ENCODE measurements around the gene SPINT2. TPM values are rescaled to one million over a fixed set of nuclear protein-coding genes. Genes with fewer than 3 reads are reported as not detected.

Gene SPINT2
- total RNA-seq, 2 donors from 2014 or later: 349 to 932 TPM

DNA sequence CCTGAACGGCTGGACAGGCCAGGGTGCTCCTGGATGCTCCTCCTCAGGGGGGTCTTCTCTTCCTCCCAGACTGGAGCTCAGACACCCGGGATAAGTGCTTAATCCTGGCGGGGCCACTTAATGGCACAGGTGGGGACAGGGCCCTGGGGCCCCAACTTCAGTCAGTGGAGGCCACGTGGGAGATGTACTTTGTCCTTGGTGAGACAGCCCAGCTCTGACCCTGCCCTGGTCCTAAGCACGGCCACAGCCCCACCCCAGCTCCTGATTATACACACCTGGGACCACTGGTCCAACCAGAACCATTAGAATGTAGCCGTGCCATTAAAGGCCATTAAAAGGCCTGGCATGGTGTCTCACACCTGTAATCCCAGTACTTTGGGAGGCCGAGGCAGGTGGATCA lies 16.0 kb upstream of the SPINT2 start:
- Histone ChIP-seq H3K4me3 (no peak overlapping the region), H3K27me3 (replicated peaks; ENCODE audit: insufficient read depth) (no peaks in the 10 kb centered on the region), H3K27ac (no peak overlapping the region), H3K4me1 (replicated peaks) (no peaks in the 10 kb centered on the region), H3K36me3 (no peaks in the 10 kb centered on the region), H3K9me3 (no peaks in the 10 kb centered on the region)
- TF ChIP-seq CTCF (IDR thresholded peaks at IDR 0.05) (no peak), POLR2A (IDR thresholded peaks at IDR 0.05) (no peak), POLR2AphosphoS5 (IDR thresholded peaks at IDR 0.05) (no peak)
- no peak for DNase-seq (ENCODE audit: low spot score)
- 89% methylated on average over 6 of the region's 7 CpGs for WGBS
- intact Hi-C loops (cut with DNase I): no loop called here

DNA sequence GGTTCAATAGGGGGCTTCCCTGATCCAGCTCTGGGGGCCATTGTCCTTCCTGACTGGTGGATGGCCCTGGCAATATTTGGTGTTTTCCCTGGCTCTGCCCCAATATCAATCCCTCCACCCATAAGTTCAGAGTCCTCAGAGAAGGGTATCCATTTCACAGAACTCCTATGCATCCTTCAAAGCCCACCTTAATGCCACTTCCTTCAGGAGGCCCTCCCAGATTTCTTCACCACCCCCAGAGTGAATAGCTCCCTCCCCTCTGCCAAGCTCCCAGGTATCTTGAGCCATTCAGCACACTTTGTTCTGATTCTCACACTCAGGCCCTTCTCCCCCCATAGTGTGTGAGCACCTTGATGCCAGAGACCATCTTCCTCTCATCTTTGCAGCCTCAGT lies 13.9 kb upstream of the SPINT2 start:
- TF ChIP-seq POLR2AphosphoS5 (IDR thresholded peaks at IDR 0.05) (no peak), POLR2A (IDR thresholded peaks at IDR 0.05) (no peak), CTCF (IDR thresholded peaks at IDR 0.05) (no peak)
- Histone ChIP-seq H3K27ac (peak overlapping the region; percentile 79 to 89), H3K9me3 (no peaks in the 10 kb centered on the region), H3K4me3 (no peak overlapping the region), H3K27me3 (replicated peaks; ENCODE audit: insufficient read depth) (no peaks in the 10 kb centered on the region), H3K36me3 (no peaks in the 10 kb centered on the region), H3K4me1 (replicated peaks) (no peaks in the 10 kb centered on the region)
- intact Hi-C loops (cut with DNase I): loop anchor here (5.0 kb wide), 1 partner anchor 67 kb away; the partner anchor contains the start of genes KCNK6 and YIF1B
- DNase-seq (ENCODE audit: low spot score): no peak

GRCh38 chr19:38250821-38251563 lies 13.4 kb upstream of the SPINT2 start:
- Histone ChIP-seq H3K4me1 (replicated peaks) (no peaks in the 10 kb centered on the region), H3K9me3 (no peaks in the 10 kb centered on the region), H3K27me3 (replicated peaks; ENCODE audit: insufficient read depth) (no peaks in the 10 kb centered on the region), H3K36me3 (no peaks in the 10 kb centered on the region), H3K4me3 (peak overlapping the region in 1 of 2 donors; percentile 18), H3K27ac (peak overlapping the region; percentile 79 to 89)
- no peak for DNase-seq (ENCODE audit: low spot score)
- 22% methylated on average over 18 of the region's 18 CpGs for WGBS
- no peak for TF ChIP-seq POLR2AphosphoS5 (IDR thresholded peaks at IDR 0.05)
- no peak for TF ChIP-seq CTCF (IDR thresholded peaks at IDR 0.05)
- no peak for TF ChIP-seq POLR2A (IDR thresholded peaks at IDR 0.05)
- intact Hi-C loops (cut with DNase I): loop anchor here (5.0 kb wide), 1 partner anchor 66 kb away; the partner anchor contains the start of genes KCNK6 and YIF1B

DNA sequence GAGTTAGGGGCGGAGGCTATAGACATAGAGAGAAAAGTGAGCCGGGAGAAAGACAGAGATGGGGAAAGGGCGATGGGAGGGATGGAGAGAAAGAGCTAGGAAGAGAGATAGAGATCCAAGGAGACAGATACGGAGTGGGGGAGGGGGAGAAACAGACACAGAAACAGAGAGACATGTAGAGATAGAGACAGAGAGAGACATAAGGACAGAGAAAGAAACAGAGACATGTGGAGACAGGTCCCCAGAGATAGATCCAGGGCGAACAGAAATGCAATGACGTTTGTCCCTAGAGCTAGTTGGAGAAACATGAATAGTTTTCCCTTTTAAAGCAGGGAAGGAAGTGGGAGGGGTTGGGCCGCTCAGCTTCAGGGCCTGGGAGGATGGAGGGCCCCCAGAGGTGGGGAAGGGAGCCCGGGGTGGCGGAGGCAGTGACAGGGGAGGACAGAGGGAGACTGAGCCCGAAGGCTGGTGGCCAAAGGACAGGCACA lies 12.8 kb upstream of the SPINT2 start:
- Histone ChIP-seq H3K36me3 (no peaks in the 10 kb centered on the region), H3K27ac (peak overlapping the region; percentile 79 to 89), H3K9me3 (no peaks in the 10 kb centered on the region), H3K27me3 (replicated peaks; ENCODE audit: insufficient read depth) (no peaks in the 10 kb centered on the region), H3K4me3 (peak overlapping the region; percentile 15 to 18), H3K4me1 (replicated peaks) (no peaks in the 10 kb centered on the region)
- peak; percentile 44 for DNase-seq (ENCODE audit: low spot score)
- TF ChIP-seq POLR2AphosphoS5 (IDR thresholded peaks at IDR 0.05): peak; percentile 63
- TF ChIP-seq POLR2A (IDR thresholded peaks at IDR 0.05): no peak
- 4% methylated on average over 10 of the region's 10 CpGs for WGBS
- intact Hi-C loops (cut with DNase I): loop anchor here (5.0 kb wide), 1 partner anchor 66 kb away; the partner anchor contains the start of genes KCNK6 and YIF1B

- peak overlapping the region; percentile 15 to 18 for H3K4me3 ChIP-seq
Measured at GRCh38 chr19:38252385-38252784, 12.0 kb upstream of the SPINT2 start.

More at GRCh38 chr19:38252385-38252784, 12.0 kb upstream of the SPINT2 start:
- TF ChIP-seq CTCF (IDR thresholded peaks at IDR 0.05) (no peak), POLR2AphosphoS5 (IDR thresholded peaks at IDR 0.05) (no peak), POLR2A (IDR thresholded peaks at IDR 0.05) (no peak)
- Histone ChIP-seq H3K4me1 (replicated peaks) (no peaks in the 10 kb centered on the region), H3K9me3 (no peaks in the 10 kb centered on the region), H3K36me3 (no peaks in the 10 kb centered on the region), H3K27ac (peak overlapping the region; percentile 79 to 89), H3K27me3 (replicated peaks; ENCODE audit: insufficient read depth) (no peaks in the 10 kb centered on the region)
- intact Hi-C loops (cut with DNase I): loop anchor here (5.0 kb wide), 1 partner anchor 65 kb away; the partner anchor contains the start of genes KCNK6 and YIF1B
- DNase-seq (ENCODE audit: low spot score): no peak
- WGBS: 85% methylated on average over 5 of the region's 5 CpGs
